D341Med (cell line): ENCODE results near the gene FABP1.

ENCODE experiments used
- DNase-seq: peaks from one replicate; pipeline ENCODE4 v3.0.0; 2012; ENCODE audit warnings: low spot score

The FABP1 gene

GRCh38 chr2:88137833-88138232 is 10.0 kb upstream of the FABP1 start:
- DNase-seq, result no peak

DNA sequence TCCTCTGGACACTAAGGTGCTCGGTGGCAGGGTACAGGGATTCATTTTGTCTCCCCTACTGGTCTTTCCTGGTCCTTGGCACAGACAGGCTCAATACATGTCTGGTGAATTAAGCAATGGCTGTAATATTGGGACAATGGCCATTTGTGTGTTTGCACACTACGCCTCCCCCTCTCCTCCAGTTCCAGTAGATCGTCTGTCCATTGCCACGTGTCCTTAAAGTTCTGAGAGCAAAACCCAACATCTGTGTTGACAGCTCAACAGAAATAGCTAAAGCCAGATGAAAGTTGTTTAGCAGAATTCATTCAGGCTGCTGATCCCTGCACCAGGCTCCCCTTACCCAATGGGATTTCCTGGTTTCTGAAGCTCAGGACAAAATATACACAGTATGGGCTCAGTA is 9.0 kb upstream of the FABP1 start:
- DNase-seq, result no peak

DNA sequence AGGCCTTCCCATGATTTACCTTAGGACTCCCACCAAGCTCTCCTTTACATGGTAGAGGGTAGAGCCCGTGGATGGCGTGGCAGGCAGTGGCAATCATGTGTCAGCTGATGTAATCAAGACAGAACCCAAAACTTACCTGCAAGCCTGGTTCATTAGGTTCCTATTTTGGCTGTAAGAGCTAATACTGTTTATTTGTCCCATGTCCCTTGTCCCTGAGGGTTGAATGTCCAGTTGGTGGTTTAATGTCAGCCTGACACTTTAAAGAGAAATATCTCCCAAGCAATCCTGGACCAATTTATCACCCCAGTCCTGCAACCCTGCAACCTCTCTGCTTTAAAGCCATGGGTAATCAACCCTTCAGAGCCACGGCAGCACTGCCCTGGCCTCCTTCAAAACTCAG is 6.0 kb upstream of the FABP1 start:
- no peak for DNase-seq

DNA sequence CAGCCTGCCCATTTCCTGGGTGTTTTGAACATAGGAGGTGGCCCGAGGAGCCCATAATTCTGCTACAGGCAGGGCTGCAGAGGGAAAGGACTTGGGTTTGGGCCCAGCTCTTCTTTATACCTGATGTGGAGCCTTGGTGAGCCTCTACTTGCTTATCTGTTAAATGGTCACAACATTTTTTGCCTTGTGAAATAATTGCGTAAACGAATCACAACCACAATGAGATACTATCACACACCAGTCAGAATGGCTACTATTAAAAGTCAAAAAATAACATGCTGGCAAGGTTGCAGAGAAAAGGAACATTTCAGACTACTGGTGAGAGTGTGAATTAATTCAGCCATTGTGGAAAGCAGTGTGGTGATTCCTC is 4.1 kb upstream of the FABP1 start:
- DNase-seq, result no peak

GRCh38 chr2:88131201-88131998 is 3.5 kb upstream of the FABP1 start:
- DNase-seq, result no peak

DNA sequence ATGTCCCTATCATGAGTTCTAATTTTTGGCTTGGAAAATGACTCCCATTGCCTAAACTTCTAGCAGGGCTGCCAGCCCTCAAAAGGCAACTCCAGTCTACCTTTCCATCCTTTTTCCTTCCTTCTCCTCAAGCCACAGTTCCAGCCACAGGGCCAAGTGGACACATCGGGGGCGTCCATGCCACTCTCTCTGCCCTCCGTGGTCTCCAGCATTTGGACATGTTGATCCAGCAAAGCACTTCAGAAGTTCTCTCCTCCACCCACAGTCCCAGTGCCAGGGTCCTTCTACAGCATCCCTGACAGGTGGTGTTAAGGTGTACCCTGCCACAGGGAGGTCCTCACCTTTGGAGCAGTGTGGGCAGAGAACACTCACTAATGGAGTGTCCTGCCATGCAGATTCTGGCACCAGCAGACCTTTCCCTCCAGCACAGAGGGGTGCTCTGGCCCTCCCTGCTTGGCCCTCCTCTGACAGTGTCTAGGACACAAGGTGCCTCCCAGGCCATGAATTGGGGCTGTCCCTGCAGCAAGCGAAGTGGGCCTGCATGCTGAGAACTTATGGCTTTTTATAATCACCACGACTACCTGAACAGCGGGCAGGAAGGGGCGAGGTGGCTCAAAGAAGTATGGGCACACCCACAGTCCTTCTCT is 1.6 kb upstream of the FABP1 start:
- no peak for DNase-seq

- DNase-seq, result no peak
Observed at GRCh38 chr2:88128654-88129312, 921 bp upstream of the FABP1 start.

GRCh38 chr2:88127638-88127887 is 299 bp downstream of the FABP1 start:
- DNase-seq, result no peak

DNA sequence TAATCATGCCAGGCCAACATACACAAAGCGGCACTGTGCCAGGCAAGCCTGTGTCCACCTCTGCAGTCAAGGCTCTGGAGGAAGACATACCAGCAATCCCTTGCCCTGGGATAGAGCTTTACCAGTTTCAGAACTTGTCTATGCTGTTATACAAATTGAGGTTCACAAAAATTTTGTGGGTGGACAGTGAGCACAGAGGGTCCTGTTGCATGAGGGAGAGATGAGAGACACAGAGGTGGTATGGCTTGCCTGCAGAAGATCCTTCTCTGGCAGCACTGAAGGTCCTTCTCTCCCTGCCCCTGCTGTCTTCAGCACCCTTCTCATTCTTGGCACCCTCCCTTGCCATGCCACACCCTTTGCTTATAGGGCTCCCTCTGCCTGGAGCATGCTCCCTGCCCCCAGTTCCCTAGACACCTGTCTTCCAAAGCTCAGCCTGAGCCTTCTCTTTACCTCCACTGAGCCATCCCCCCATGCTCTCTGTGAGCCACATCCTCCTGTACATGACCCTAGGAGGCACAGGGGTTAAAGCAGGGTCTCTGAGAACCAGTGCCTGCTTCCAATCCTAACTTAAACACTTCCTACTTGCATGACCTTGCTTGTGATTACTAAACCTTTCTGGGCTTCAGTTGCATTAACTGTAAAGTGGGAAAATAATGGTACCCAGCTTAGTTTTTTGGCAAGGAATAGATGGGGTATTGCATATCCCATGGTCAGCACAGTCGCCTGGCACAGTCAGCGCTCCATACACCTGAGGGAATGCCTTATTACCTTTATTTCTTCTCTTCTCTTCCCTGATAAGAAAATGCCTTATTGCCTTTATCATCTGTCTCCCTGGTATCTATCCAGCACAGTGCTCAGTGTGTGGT is 857 bp downstream of the FABP1 start:
- no peak for DNase-seq

- DNase-seq, result no peak
Observed at GRCh38 chr2:88125924-88126771, 1.7 kb downstream of the FABP1 start.

GRCh38 chr2:88125344-88125923 is 2.4 kb downstream of the FABP1 start:
- no peak for DNase-seq

DNA sequence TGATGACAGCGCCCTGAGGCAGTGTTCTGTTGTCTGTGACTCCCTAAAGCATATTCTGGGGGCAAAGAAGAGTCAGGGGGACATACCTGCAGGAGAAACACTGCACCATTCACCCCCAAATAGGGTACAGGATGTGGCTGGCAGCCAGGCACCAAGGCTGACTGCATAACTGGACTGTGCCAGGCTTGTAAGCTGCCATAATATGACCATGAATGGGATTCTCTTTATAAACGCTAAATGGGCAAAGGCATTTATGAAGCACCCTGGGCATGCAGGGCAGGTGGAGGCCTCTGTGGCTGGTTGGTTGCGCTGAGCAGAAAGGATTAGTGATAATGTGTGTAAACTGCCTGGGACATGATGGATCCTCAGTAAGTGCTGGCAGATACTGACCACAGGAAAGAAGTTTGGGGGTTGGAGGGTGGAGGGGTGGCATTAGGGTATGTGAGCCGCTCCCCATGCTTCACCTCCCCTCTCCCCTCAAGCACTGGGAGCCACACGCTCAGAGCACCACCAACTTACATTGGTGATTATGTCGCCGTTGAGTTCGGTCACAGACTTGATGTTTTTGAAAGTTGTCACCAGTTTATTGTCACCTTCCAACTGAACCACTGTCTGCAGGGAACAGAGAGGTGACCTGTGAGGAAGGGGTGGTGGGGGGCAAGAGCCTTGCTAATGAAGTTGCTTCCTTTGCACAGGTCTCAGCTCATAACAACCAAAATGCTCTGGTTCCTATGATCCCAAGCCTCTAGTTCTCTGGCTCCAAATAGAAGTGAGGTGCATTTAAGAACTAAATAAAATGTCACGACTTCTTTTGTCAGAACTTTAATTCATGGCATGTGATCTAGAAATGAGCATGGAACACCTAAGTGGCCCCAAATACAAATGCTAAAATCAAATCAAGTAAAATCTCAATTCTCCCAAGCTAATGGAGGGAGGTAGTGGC is 3.6 kb downstream of the FABP1 start:
- no peak for DNase-seq

DNA sequence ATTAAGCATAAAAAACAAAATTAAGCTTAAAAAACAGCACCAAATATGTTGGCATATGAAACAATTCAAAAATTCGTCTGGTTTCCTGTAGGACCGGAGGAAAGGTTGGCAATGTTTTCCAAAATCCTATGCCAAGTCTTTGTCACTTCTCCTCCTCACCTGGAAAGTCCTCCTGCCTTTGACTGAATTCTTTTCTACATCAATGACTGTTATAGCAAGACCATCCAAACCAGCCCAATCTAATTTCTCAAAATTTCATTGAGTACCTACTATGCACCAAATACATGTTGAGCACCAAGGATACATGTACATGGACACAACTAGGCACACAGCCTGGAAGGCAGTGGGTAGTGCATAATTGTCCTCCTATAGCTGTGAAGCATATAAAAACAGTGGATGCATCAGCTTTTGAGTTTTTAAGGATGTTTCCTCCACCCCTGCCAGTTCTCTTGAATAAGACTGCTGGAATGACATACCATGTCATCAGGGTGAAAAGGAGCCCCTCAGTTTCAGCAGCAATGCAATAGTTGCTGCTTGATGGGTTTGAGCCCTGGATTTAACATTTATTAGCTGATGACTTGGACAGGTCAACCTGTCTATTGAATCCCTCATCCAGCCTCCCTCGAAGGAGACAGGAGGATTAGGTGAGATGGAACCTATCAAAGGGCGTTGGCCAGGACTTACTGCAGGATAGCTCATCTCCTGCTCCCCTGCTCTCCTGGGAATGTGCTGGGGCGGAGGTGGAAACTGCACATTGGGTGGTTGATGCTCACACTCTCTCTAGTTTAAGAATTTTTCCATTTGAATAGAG is 4.5 kb downstream of the FABP1 start:
- DNase-seq, result no peak

DNA sequence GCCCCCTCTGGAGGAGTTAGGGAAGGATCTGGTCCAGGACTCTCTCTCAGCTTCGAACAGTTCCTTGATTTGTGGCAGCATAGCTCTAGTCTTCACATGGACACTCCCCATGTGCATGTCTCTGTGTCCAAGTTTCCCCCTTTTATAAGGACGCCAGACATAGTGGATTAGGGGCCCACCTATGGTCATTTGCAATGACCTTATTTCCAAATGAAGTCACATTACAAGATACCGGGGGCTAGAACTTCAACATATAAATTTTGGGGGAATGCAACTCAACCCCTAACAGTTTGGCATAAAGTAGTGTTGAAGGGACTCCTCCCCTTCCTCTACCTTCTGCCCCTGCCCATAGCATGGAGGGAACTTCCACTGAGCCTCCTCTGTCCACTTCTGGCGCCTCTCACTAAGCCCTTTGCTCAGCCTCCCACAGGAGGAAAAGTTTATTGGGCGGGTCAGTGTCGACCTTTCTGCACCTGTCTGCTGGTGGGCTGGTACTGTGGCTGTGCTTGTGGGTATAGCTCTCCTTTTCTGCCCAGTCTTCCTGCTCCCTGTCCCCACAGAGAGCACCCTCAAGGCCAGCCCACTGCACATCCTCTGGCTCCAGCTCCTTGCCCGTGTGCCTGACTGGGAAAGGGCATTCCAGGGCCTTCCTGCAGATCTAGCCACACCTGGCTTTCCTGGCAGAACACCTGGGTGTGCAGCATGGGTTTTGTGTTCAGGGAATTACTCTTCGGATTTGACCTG is 5.5 kb downstream of the FABP1 start:
- DNase-seq, result no peak

DNA sequence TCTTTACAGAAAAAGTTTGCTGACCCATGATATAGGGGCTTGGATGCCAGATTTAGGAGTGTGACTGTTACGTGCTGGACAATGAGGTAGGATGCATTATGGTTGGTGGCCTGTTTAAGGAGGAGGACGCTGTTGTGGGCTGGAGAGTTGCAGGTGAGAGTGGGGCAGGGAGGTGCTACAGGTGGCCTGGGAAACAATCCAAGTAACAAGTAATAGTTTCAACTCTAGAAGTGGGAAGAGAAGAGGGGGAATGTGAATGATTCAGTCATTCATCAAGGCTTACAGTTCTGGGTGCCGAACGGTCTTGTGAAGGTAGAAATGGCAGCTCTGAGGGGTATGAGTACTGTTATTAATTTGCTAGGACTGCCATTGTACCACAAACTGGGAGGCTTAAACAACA is 6.2 kb downstream of the FABP1 start:
- DNase-seq, result no peak

- DNase-seq, result no peak
Observed at GRCh38 chr2:88117973-88118372, 9.9 kb downstream of the FABP1 start.

DNA sequence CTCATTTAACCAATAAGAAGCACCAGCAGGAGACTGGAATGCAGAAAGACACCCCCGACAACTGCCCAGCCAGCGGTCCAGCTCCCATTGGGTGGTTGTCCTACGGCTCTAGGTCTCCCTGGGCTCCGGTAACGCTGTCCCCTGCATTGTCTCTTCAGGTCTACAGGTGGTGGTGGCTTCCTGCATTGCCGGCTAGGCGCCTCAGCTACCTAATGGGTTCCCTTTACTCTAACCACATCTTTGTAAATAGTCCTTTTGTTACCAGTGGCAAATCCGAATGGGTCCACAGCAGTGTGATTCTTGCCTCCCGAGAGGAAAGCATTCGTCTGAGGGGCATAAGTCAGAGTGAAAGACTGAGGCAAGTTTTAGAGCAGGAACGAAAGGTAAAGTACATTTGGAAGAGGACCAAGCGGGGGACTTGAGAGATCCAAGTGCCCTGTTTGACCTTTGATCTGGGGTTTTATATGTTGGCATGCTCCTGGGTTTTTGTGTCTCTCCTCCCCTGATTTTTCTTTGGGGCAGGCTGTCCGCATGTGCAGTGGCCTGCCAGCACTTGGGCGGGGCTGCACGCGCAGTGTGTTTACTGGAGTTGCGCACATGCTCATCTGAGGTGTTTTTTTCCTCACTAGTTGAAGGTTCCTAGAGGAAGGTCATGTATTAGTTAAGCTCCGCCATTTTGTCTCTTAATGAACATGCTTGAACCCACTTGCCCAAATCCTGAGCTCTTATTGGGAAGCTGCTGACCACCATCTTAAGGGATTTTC is 11.0 kb downstream of the FABP1 start:
- DNase-seq, result no peak
